A549 (cell line): ENCODE measurements around the gene DHX35.

ENCODE experiments used
- BHLHE40 ChIP-seq: IDR thresholded peaks from 2 replicates; pipeline ENCODE4 v1.6.1; 2012; ENCODE audit warnings: low read depth, low read length, inconsistent platforms
- CHD2 ChIP-seq: fragments of 150-350 bp; IDR thresholded peaks from 2 replicates; pipeline ENCODE4 v1.6.1; 2014; ENCODE audit warnings: low read length; ENCODE audit not compliant: partially characterized antibody
- CHD4 ChIP-seq: fragments of 200-600 bp; sonication (generic); IDR thresholded peaks from 2 replicates; pipeline ENCODE4 v1.6.1; 2016; ENCODE audit warnings: antibody characterized with exemption, mild to moderate bottlenecking, borderline replicate concordance
- CTCF ChIP-seq: fragments of >200 bp; sonication (Bioruptor Twin); formaldehyde crosslinking; IDR thresholded peaks from 3 replicates; pipeline ENCODE4 v1.5.1; 2016
- HMGXB4 ChIP-seq: fragments of 250-450 bp; sonication (Bioruptor Pico); IDR thresholded peaks from 2 replicates; pipeline ENCODE4 v1.5.0; 2021; ENCODE audit warnings: mild to moderate bottlenecking, moderate library complexity, borderline replicate concordance
- HOXB13 ChIP-seq: fragments of 250-450 bp; sonication (Bioruptor Pico); IDR thresholded peaks from 2 replicates; pipeline ENCODE4 v1.5.0; 2020; ENCODE audit warnings: low read depth, mild to moderate bottlenecking, moderate library complexity
- KDM5A ChIP-seq: fragments of 200-600 bp; sonication (generic); IDR thresholded peaks from 2 replicates; pipeline ENCODE4 v1.6.1; 2016; ENCODE audit warnings: antibody characterized with exemption, mild to moderate bottlenecking
- POLR2A ChIP-seq: IDR thresholded peaks from 2 replicates; pipeline ENCODE4 v1.6.1; 2012; ENCODE audit warnings: mild to moderate bottlenecking, low read length
- RAD21 ChIP-seq, 2 experiments: fragments of >200 bp in 1 of 2; sonication (Bioruptor Twin) in 1 of 2; formaldehyde crosslinking in 1 of 2; IDR thresholded peaks in 1 of 2; conservative IDR thresholded peaks in 1 of 2; 2 replicates in 1 of 2; 3 replicates in 1 of 2; pipeline ENCODE4 v1.6.1; 2012 to 2018; ENCODE audit warnings: inconsistent platforms in 1 of 2
- REST ChIP-seq: fragments of 200-600 bp; sonication (generic); IDR thresholded peaks from 2 replicates; pipeline ENCODE4 v1.6.1; 2016; ENCODE audit warnings: antibody characterized with exemption, mild to moderate bottlenecking, moderate library complexity
- RFX5 ChIP-seq: fragments of 450-650 bp; IDR thresholded peaks from 2 replicates; pipeline ENCODE4 v1.7.1; 2014; ENCODE audit warnings: antibody characterized with exemption, mild to moderate bottlenecking, moderate library complexity
- RNF2 ChIP-seq: fragments of 200-600 bp; sonication (generic); IDR thresholded peaks from 2 replicates; pipeline ENCODE4 v1.6.1; 2016; ENCODE audit warnings: low read depth, mild to moderate bottlenecking, antibody characterized with exemption, moderate library complexity, borderline replicate concordance
- USF2 ChIP-seq: fragments of 450-650 bp; IDR thresholded peaks from 2 replicates; pipeline ENCODE4 v1.6.1; 2014; ENCODE audit warnings: antibody characterized with exemption
- TF ChIP-seq, protein P1 (sequence below): IDR thresholded peaks from 2 replicates; pipeline ENCODE4 v1.6.1; 2012

- TF ChIP-seq USF2 = no peak
- TF ChIP-seq CTCF = no peak
- no peak for TF ChIP-seq CHD2
- TF ChIP-seq HMGXB4 = no peak
- TF ChIP-seq, protein P1, sequence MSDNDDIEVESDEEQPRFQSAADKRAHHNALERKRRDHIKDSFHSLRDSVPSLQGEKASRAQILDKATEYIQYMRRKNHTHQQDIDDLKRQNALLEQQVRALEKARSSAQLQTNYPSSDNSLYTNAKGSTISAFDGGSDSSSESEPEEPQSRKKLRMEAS = no peak
- TF ChIP-seq CHD4 = no peak
- TF ChIP-seq POLR2A = no peak
- TF ChIP-seq BHLHE40 = no peak
- no peak for TF ChIP-seq RFX5
- TF ChIP-seq HOXB13 (CRISPR knock-in tag) = no peak
- no peak for TF ChIP-seq RNF2
- TF ChIP-seq KDM5A = no peak
- no peak for TF ChIP-seq REST
- no peak for TF ChIP-seq RAD21 (conservative IDR thresholded peaks at IDR 0.05 in 1 of 2, IDR thresholded peaks at IDR 0.05 in 1 of 2)
Observed at GRCh38 chr20:38979434-38979833, 17.3 kb downstream of the DHX35 start.
